CD4-positive, CD25-positive, alpha-beta regulatory T cell (primary cell): ENCODE measurements around the gene PTER. TPM values are rescaled to one million over a fixed set of nuclear protein-coding genes. Genes with fewer than 3 reads are reported as not detected.

ENCODE experiments used
- ATAC-seq, 2 donors: fragments of 150-1000 bp; cut with Tn5 transposase; one replicate each; pipeline ENCODE4 v1.10.0; 2021; ENCODE audit warnings: low read depth in 2 of 2, moderate number of reproducible peaks in 2 of 2, moderate library complexity in 1 of 2
- DNase-seq, 3 donors: peaks; one replicate each; pipeline versions ENCODE4 v3.0.0 to v3.0.0-alpha.2; 2012 to 2022; ENCODE audit warnings: mixed read lengths in 1 of 3
- H3K27ac ChIP-seq: one replicate; pipeline ENCODE4 v1.7.0; 2013; ENCODE audit warnings: mild to moderate bottlenecking, low read length; ENCODE audit not compliant: insufficient read depth, poor library complexity, severe bottlenecking
- H3K27me3 ChIP-seq: one replicate; pipeline ENCODE4 v1.7.0; 2013; ENCODE audit warnings: low read length; ENCODE audit not compliant: control insufficient read depth, insufficient read depth
- H3K36me3 ChIP-seq: one replicate; pipeline ENCODE4 v1.7.0; 2013; ENCODE audit warnings: mild to moderate bottlenecking, low read length, moderate library complexity; ENCODE audit not compliant: control insufficient read depth, insufficient read depth
- H3K4me1 ChIP-seq: 2 replicates; pipeline ENCODE4 v1.7.0; 2013; ENCODE audit warnings: mild to moderate bottlenecking, low read length; ENCODE audit not compliant: insufficient read depth, control insufficient read depth, poor library complexity, severe bottlenecking
- H3K4me3 ChIP-seq: one replicate; pipeline ENCODE4 v1.7.0; 2013; ENCODE audit warnings: low read depth, mild to moderate bottlenecking, low read length, moderate library complexity
- H3K9me3 ChIP-seq, 2 experiments: 1 replicate in 1 of 2; 2 replicates in 1 of 2; pipeline ENCODE4 v1.7.0; 2013; ENCODE audit warnings: low read length in 2 of 2, mild to moderate bottlenecking in 1 of 2, moderate library complexity in 1 of 2; ENCODE audit not compliant: control insufficient read depth in 2 of 2
- H3K27ac Mint-ChIP-seq, 3 donors: one replicate each; pipeline ENCODE4 v1.8.0; 2020 to 2022; ENCODE audit warnings: mild to moderate bottlenecking in 3 of 3, mixed read lengths in 3 of 3, moderate library complexity in 2 of 3
- H3K27me3 Mint-ChIP-seq: one replicate; pipeline ENCODE4 v1.8.0; 2022; ENCODE audit warnings: mild to moderate bottlenecking, mixed read lengths
- H3K36me3 Mint-ChIP-seq: one replicate; pipeline ENCODE4 v1.8.0; 2020; ENCODE audit warnings: mixed read lengths
- H3K4me1 Mint-ChIP-seq, 4 donors: one replicate each; pipeline ENCODE4 v1.8.0; 2020 to 2022; ENCODE audit warnings: mixed read lengths in 4 of 4, mild to moderate bottlenecking in 1 of 4
- H3K4me3 Mint-ChIP-seq, 4 donors: one replicate each; pipeline ENCODE4 v1.8.0; 2020 to 2022; ENCODE audit warnings: mild to moderate bottlenecking in 4 of 4, mixed read lengths in 4 of 4, moderate library complexity in 3 of 4
- H3K9me3 Mint-ChIP-seq, 7 donors: one replicate each; pipeline ENCODE4 v1.8.0; 2020 to 2022; ENCODE audit warnings: mixed read lengths in 7 of 7, mild to moderate bottlenecking in 3 of 7, moderate library complexity in 2 of 7
- polyA plus RNA-seq, 4 donors: library from polyadenylated mRNA; unstranded; fragments of 300-500 nt; fragmentation: Illumina TruSeq; gene quantifications; one replicate each; pipeline ENCODE4 v1.2.3, GENCODE V29; 2021
- total RNA-seq: library from RNA; stranded (reverse); gene quantifications from one replicate; pipeline ENCODE4 v1.2.3, GENCODE V29; 2022

Gene PTER
- 17.8 TPM for total RNA-seq
- polyA plus RNA-seq: 10 to 100 TPM; 18.6 to 38.4 (median 31.1) TPM

- H3K4me3 Mint-ChIP-seq: peak within 1 kb of the TSS; percentile 91 to 96 (median 93)
- Histone ChIP-seq H3K27me3 (no peaks in the 10 kb centered on the region), H3K36me3 (no peaks in the 10 kb centered on the region), H3K27ac (peak within 1 kb of the TSS; percentile 86), H3K4me3 (peak within 1 kb of the TSS; percentile 79), H3K4me1 (peaks cover 54% of the 10 kb centered on the region), H3K9me3 (no peaks in the 10 kb centered on the region)
- H3K9me3 Mint-ChIP-seq: no peaks in the 10 kb centered on the region
- peak within 1 kb of the TSS; percentile 95 to 97 (median 96) for H3K27ac Mint-ChIP-seq
- peaks cover 15 to 53% (median 41%) of the 10 kb centered on the region in 4 donors for H3K4me1 Mint-ChIP-seq
- H3K36me3 Mint-ChIP-seq: peaks cover 16% of the 10 kb centered on the region
- peaks cover 4% of the 10 kb centered on the region for H3K27me3 Mint-ChIP-seq
- peak; percentile 93 to 98 (median 96) for DNase-seq
- peak; percentile 98 for ATAC-seq
These were observed at the start of gene PTER for GRCh38 chr10:16436758-16437539. TSS of gene PTER (plus strand) at chr10:16437010. CDS start at chr10:16484385, 47,375 bp downstream.

GRCh38 chr10:16392531-16393069, 44.2 kb upstream of the PTER start:
- no peaks in the 10 kb centered on the region for H3K9me3 ChIP-seq
- H3K4me3 Mint-ChIP-seq: no peak overlapping the region
- H3K27ac ChIP-seq: no peak overlapping the region
- peaks cover 15% of the 10 kb centered on the region for H3K27me3 Mint-ChIP-seq
- peaks cover 2% of the 10 kb centered on the region for H3K27me3 ChIP-seq
- no peak overlapping the region for H3K4me3 ChIP-seq
- no peaks in the 10 kb centered on the region for H3K36me3 Mint-ChIP-seq
- no peak overlapping the region for H3K27ac Mint-ChIP-seq
- DNase-seq (no peak), ATAC-seq (no peak)
- H3K4me1 Mint-ChIP-seq: no peaks in the 10 kb centered on the region
- no peaks in the 10 kb centered on the region for H3K9me3 Mint-ChIP-seq
- H3K4me1 ChIP-seq: no peaks in the 10 kb centered on the region
- H3K36me3 ChIP-seq: no peaks in the 10 kb centered on the region

- ATAC-seq: no peak
- Mint-ChIP-seq H3K27me3 (peaks cover 15% of the 10 kb centered on the region), H3K4me1 (no peaks in the 10 kb centered on the region), H3K36me3 (no peaks in the 10 kb centered on the region), H3K9me3 (no peaks in the 10 kb centered on the region), H3K4me3 (no peak overlapping the region), H3K27ac (no peak overlapping the region)
- no peak overlapping the region for H3K27ac ChIP-seq
- H3K36me3 ChIP-seq: no peaks in the 10 kb centered on the region
- H3K27me3 ChIP-seq: peaks cover 2% of the 10 kb centered on the region
- H3K4me1 ChIP-seq: no peaks in the 10 kb centered on the region
- no peak overlapping the region for H3K4me3 ChIP-seq
- DNase-seq: no peak
- no peaks in the 10 kb centered on the region for H3K9me3 ChIP-seq
These were observed 43.4 kb upstream of the PTER start for GRCh38 chr10:16393271-16393858.

- no peaks in the 10 kb centered on the region for H3K4me1 Mint-ChIP-seq
- no peak overlapping the region for H3K27ac Mint-ChIP-seq
- H3K9me3 ChIP-seq: no peaks in the 10 kb centered on the region
- no peaks in the 10 kb centered on the region for H3K27me3 ChIP-seq
- H3K27ac ChIP-seq: no peak overlapping the region
- no peaks in the 10 kb centered on the region for H3K36me3 ChIP-seq
- no peak overlapping the region for H3K4me3 ChIP-seq
- no peaks in the 10 kb centered on the region for H3K9me3 Mint-ChIP-seq
- DNase-seq (no peak), ATAC-seq (no peak)
- H3K36me3 Mint-ChIP-seq: no peaks in the 10 kb centered on the region
- H3K27me3 Mint-ChIP-seq: no peaks in the 10 kb centered on the region
- no peaks in the 10 kb centered on the region for H3K4me1 ChIP-seq
- no peak overlapping the region for H3K4me3 Mint-ChIP-seq
These were observed 35.4 kb upstream of the PTER start for GRCh38 chr10:16401416-16401815.

GRCh38 chr10:16408379-16408778, 28.4 kb upstream of the PTER start:
- no peak overlapping the region for H3K4me3 ChIP-seq
- H3K4me3 Mint-ChIP-seq: no peak overlapping the region

GRCh38 chr10:16417341-16417740, 19.5 kb upstream of the PTER start:
- Histone ChIP-seq H3K4me1 (no peaks in the 10 kb centered on the region), H3K27ac (no peak overlapping the region), H3K27me3 (peaks cover 5% of the 10 kb centered on the region), H3K9me3 (no peaks in the 10 kb centered on the region), H3K36me3 (no peaks in the 10 kb centered on the region), H3K4me3 (no peak overlapping the region)
- DNase-seq: no peak
- Mint-ChIP-seq H3K9me3 (no peaks in the 10 kb centered on the region), H3K27me3 (peaks cover 41% of the 10 kb centered on the region), H3K27ac (no peak overlapping the region), H3K4me1 (peaks cover 0 to 6% (median 1%) of the 10 kb centered on the region in 4 donors), H3K4me3 (no peak overlapping the region), H3K36me3 (no peaks in the 10 kb centered on the region)
- ATAC-seq: no peak

More at GRCh38 chr10:16408379-16408778, 28.4 kb upstream of the PTER start:
- peaks cover 24% of the 10 kb centered on the region for H3K27me3 Mint-ChIP-seq
- no peak for DNase-seq
- H3K4me1 Mint-ChIP-seq: peaks cover 0 to 10% (median 2%) of the 10 kb centered on the region in 4 donors
- Histone ChIP-seq H3K9me3 (no peaks in the 10 kb centered on the region), H3K4me1 (no peaks in the 10 kb centered on the region), H3K27me3 (peaks cover 3% of the 10 kb centered on the region), H3K27ac (no peak overlapping the region), H3K36me3 (no peaks in the 10 kb centered on the region)
- H3K27ac Mint-ChIP-seq: no peak overlapping the region
- ATAC-seq: no peak
- no peaks in the 10 kb centered on the region for H3K36me3 Mint-ChIP-seq
- H3K9me3 Mint-ChIP-seq: peaks cover 0 to 2% (median 0%) of the 10 kb centered on the region in 7 donors

GRCh38 chr10:16423599-16423998, 13.2 kb upstream of the PTER start:
- Mint-ChIP-seq H3K36me3 (no peaks in the 10 kb centered on the region), H3K4me1 (no peaks in the 10 kb centered on the region), H3K27ac (no peak overlapping the region), H3K4me3 (no peak overlapping the region), H3K27me3 (peaks cover 33% of the 10 kb centered on the region), H3K9me3 (peaks cover 0 to 8% (median 3%) of the 10 kb centered on the region in 7 donors)
- no peaks in the 10 kb centered on the region for H3K9me3 ChIP-seq
- H3K27ac ChIP-seq: no peak overlapping the region
- no peaks in the 10 kb centered on the region for H3K4me1 ChIP-seq
- ATAC-seq (no peak), DNase-seq (no peak)
- H3K27me3 ChIP-seq: peaks cover 2% of the 10 kb centered on the region
- no peaks in the 10 kb centered on the region for H3K36me3 ChIP-seq
- H3K4me3 ChIP-seq: no peak overlapping the region
